ENCODE measurements around the gene CFHR2. TPM values are rescaled to one million over a fixed set of nuclear protein-coding genes. Genes with fewer than 3 reads are reported as not detected.
"Not testable (repeated sequence)": the region's sequence is repeated elsewhere in the genome, so short reads cannot be mapped to it uniquely, and the experiment has no call there.

The CFHR2 gene
- not detected for polyA plus RNA-seq (2012; ENCODE audit: low read depth, missing spikeins)

DNA sequence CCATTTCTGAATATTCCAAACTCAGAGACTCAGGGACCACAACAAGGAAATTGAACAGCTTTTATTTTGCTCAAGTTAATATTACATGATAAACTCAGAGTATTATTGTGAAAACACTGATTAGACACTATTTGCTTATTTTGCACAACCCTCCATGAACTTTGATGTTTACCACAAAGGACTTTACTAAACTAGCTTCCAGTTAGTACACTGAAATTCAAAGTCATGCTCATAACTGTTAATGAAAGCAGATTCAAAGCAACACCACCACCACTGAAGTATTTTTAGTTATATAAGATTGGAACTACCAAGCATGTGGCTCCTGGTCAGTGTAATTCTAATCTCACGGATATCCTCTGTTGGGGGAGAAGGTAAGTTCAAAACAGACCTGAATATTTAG is at the start of gene CFHR2:
TSS of gene CFHR2 (plus strand) at position 171 of the 400 bp plus-strand sequence. CDS start at position 314, 143 bp downstream.
- not testable (repeated sequence) for DNase-seq (ENCODE audit: insufficient read length, low spot score)
- peak; percentile 31 for FAIRE-seq

DNA sequence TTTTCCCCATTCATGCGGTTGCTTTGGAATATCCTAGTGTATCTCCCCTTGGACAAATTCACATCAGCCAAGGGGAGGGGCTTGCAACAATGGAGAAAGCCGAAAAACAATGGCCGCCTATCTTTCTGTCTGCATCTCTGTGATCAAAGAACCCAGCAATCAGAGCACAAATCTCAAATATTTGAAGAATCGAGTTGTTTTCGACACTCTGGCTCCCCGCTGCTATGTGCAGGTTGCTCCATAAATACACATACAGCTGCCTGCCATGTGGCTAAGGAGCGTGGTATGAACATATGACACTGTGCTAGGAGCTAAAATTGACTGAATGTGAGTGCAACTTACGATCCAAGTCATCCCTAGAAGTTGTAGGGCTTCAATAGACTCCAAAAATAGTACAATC is 47.2 kb upstream of the CFHR2 start:
- TF ChIP-seq TAF1 (IDR thresholded peaks at IDR 0.05; ENCODE audit: low read depth, low read length) (no peak), POU2F2 (IDR thresholded peaks at IDR 0.05; ENCODE audit: low read depth, low read length) (no peak), POLR2AphosphoS5 (IDR thresholded peaks at IDR 0.05; ENCODE audit: low read depth, low read length) (no peak), POLR2A (IDR thresholded peaks at IDR 0.05; ENCODE audit: low read depth, low read length) (no peak), SPI1 (IDR thresholded peaks at IDR 0.05; ENCODE audit: low read depth, low read length) (no peak), PAX5 (IDR thresholded peaks at IDR 0.05; ENCODE audit: insufficient read depth, low read length, severe bottlenecking) (no peak)
- DNase-seq (ENCODE audit: insufficient read length, low spot score) (no peak), FAIRE-seq (no peak)

DNA sequence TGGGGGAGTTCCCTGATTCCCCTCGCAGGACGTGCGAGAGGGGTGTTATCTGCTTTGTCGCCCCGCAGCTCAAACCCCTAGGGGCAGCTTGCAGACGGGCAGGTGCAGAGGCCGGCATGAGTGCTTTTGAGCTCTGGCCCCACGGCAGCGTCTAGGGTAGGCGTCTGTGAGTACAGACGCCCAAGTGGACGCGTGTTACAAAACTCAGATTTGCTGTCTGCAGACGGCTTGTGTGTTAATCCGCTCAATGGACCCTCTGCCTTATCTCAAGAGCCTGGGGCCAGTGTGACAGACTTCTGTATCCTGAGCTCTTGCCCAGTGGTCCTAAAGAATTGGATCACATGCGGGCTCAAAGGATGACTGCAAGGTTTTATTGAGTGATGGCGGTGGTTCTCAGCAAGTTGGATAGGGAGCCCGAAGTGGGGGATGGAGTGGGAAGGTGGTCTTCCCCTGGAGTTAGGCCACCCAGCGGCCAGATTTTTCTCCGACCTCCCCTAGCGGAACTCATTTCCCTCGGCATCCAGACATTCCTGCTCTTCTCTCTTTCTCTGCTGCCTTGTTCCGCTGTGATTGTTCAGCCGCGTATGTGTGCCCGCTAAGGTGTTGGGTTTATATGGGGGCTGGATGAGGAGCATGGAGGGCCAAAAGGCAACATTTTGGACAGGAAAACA is 46.2 kb upstream of the CFHR2 start:
- FAIRE-seq, result no peak
- no peak for DNase-seq (ENCODE audit: insufficient read length, low spot score)
- TF ChIP-seq TAF1 (IDR thresholded peaks at IDR 0.05; ENCODE audit: low read depth, low read length), result no peak
- no peak for TF ChIP-seq POU2F2 (IDR thresholded peaks at IDR 0.05; ENCODE audit: low read depth, low read length)
- no peak for TF ChIP-seq POLR2AphosphoS5 (IDR thresholded peaks at IDR 0.05; ENCODE audit: low read depth, low read length)
- TF ChIP-seq POLR2A (IDR thresholded peaks at IDR 0.05; ENCODE audit: low read depth, low read length), result no peak
- no peak for TF ChIP-seq PAX5 (IDR thresholded peaks at IDR 0.05; ENCODE audit: insufficient read depth, low read length, severe bottlenecking)
- TF ChIP-seq SPI1 (IDR thresholded peaks at IDR 0.05; ENCODE audit: low read depth, low read length), result no peak

DNA sequence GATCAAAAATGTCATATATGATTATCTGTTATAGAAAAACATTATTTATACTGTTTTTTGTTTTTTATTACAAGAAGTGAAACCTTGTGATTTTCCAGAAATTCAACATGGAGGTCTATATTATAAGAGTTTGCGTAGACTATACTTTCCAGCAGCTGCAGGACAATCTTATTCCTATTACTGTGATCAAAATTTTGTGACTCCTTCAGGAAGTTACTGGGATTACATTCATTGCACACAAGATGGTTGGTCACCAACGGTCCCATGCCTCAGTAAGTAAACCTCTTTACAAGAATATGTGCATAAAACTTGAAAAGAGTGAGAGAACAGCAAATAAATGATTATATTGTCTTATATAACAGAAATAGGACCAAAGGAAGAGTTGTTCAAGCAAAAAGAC is 41.2 kb upstream of the CFHR2 start:
- no peak for DNase-seq (ENCODE audit: insufficient read length, low spot score)
- FAIRE-seq, result no peak
- TF ChIP-seq POLR2A (IDR thresholded peaks at IDR 0.05; ENCODE audit: low read depth, low read length), result no peak
- no peak for TF ChIP-seq POU2F2 (IDR thresholded peaks at IDR 0.05; ENCODE audit: low read depth, low read length)
- no peak for TF ChIP-seq PAX5 (IDR thresholded peaks at IDR 0.05; ENCODE audit: insufficient read depth, low read length, severe bottlenecking)
- no peak for TF ChIP-seq POLR2AphosphoS5 (IDR thresholded peaks at IDR 0.05; ENCODE audit: low read depth, low read length)
- TF ChIP-seq SPI1 (IDR thresholded peaks at IDR 0.05; ENCODE audit: low read depth, low read length), result no peak
- no peak for TF ChIP-seq TAF1 (IDR thresholded peaks at IDR 0.05; ENCODE audit: low read depth, low read length)

DNA sequence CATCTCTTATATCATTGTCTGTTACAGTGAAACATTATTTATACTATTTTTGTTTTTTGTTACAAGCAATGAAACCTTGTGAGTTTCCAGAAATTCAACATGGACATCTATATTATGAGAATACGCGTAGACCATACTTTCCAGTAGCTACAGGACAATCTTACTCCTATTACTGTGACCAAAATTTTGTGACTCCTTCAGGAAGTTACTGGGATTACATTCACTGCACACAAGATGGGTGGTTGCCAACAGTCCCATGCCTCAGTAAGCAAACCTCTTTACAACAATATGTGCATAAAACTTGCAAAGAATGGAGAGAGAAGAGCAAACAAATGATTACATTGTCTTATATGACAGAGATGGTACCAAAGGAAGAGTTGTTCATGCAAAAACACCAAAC is 33.3 kb upstream of the CFHR2 start:
- FAIRE-seq (no peak), DNase-seq (ENCODE audit: insufficient read length, low spot score) (no peak)
- no peak for TF ChIP-seq TAF1 (IDR thresholded peaks at IDR 0.05; ENCODE audit: low read depth, low read length)
- no peak for TF ChIP-seq PAX5 (IDR thresholded peaks at IDR 0.05; ENCODE audit: insufficient read depth, low read length, severe bottlenecking)
- TF ChIP-seq POLR2AphosphoS5 (IDR thresholded peaks at IDR 0.05; ENCODE audit: low read depth, low read length), result no peak
- TF ChIP-seq POLR2A (IDR thresholded peaks at IDR 0.05; ENCODE audit: low read depth, low read length), result no peak
- no peak for TF ChIP-seq POU2F2 (IDR thresholded peaks at IDR 0.05; ENCODE audit: low read depth, low read length)
- no peak for TF ChIP-seq SPI1 (IDR thresholded peaks at IDR 0.05; ENCODE audit: low read depth, low read length)

DNA sequence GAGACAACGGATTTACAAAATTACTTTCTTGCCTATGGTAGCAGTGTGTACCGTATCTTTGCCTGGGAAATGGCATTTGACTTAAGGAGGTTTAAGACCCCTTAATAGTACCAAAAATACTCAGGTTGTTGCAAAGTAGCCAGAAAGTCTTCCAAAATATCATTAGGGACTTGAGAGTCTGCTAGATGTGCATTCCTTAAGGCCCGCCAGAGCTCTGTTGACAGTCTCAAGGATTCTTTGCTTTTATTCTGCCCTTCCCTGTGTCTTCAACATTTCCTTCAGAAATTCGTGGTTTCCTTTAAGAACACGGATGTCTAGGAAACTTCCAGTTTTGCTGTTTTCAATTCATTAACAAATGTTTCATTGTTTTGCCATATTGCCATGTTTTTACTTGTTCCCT is 31.3 kb upstream of the CFHR2 start:
- FAIRE-seq; DNase-seq (ENCODE audit: insufficient read length, low spot score): not testable (repeated sequence)

DNA sequence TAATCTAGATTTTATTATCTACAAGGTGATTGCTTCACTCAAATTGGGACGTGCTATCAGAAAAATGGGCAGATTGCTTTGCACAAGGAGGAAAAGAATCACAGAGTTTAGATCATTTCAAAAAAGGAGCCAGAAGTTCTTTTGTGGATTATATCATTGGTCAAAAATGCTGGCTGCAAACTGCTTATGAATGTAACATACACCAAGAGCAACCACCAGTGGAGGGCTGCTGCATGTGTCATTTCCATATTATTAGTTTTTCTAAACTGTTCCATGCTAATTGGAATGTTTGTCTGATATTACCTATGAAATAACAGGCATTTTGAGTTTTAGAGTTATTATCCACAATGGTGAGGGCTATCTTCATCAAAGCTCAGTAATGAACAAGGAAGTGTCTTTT is 16.7 kb upstream of the CFHR2 start:
- not testable (repeated sequence) for DNase-seq (ENCODE audit: insufficient read length, low spot score); FAIRE-seq

DNA sequence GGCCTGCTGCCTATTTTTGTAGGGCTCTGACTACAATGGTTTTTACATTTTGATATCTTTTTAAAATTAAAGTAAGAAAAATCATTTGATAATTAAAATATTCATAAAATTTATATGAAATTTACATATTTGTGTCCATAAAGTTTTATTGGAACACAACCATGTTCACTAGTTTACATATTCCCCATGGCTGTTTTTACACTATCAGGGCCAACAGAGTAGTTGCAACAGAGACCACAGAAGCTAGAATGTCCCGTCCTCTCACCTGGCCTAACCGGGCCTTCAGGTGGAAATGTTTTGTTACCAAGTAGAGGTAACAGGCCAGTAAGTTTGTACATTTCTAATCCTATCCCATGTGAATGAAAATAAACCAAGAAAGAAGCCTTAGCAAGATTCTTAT is 10.7 kb upstream of the CFHR2 start:
- not testable (repeated sequence) for FAIRE-seq; DNase-seq (ENCODE audit: insufficient read length, low spot score)

DNA sequence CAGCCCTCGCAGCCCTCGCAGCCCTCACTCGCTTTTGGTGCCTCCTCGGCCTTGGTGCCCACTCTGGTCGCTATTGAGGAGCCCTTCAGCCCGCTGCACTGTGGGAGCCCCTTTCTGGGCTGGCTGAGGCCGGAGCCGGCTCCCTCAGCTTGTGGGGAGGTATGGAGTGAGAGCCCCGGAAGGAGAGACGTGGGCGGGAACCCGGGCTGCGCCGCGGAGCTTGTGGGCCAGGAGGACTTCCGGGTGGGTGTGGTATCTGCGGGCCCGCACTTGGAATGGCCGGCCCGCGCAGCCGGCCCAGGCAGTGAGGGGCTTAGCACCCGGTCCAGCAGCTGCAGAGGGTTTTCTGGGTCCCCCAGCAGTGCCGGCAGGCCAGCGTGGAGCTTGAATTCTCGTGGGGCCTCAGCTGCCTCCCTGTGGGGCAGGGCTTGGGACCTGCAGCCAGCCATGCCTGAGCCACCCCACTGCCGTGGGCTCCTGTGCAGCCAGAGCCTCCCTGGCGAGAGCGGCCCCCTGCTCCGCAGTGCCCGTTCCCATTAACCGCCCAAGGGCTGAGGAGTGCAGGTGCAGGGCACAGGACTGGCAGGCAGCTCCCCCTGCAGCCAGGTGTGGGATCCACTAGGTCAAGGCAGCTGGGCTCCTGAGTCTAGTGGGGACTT is 9.9 kb upstream of the CFHR2 start:
- TF ChIP-seq POLR2A (IDR thresholded peaks at IDR 0.05; ENCODE audit: low read depth, low read length) (no peak), PAX5 (IDR thresholded peaks at IDR 0.05; ENCODE audit: insufficient read depth, low read length, severe bottlenecking) (no peak), POU2F2 (IDR thresholded peaks at IDR 0.05; ENCODE audit: low read depth, low read length) (no peak), SPI1 (IDR thresholded peaks at IDR 0.05; ENCODE audit: low read depth, low read length) (no peak), TAF1 (IDR thresholded peaks at IDR 0.05; ENCODE audit: low read depth, low read length) (no peak), POLR2AphosphoS5 (IDR thresholded peaks at IDR 0.05; ENCODE audit: low read depth, low read length) (no peak)
- FAIRE-seq, result no peak
- no peak for DNase-seq (ENCODE audit: insufficient read length, low spot score)

DNA sequence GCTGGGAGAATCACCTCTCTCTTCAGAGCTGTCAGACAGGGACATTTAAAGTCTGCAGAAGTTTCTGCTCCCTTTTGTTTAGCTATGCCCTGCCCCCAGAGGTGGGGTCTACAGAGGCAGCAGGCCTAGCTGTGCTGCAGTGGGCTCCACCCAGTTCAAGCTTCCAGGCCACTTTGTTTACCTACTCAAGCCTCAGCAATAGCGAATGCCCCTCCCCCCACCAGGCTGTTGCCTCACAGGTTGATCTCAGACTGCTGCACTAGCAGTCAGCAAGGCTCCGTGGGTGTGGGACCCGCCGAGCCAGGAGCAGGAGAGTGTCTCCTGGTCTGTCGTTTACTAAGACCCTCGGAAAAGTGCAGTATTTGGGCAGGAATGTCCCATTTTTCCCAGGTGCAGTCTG is 2.1 kb upstream of the CFHR2 start:
- not testable (repeated sequence) for FAIRE-seq; DNase-seq (ENCODE audit: insufficient read length, low spot score)

DNA sequence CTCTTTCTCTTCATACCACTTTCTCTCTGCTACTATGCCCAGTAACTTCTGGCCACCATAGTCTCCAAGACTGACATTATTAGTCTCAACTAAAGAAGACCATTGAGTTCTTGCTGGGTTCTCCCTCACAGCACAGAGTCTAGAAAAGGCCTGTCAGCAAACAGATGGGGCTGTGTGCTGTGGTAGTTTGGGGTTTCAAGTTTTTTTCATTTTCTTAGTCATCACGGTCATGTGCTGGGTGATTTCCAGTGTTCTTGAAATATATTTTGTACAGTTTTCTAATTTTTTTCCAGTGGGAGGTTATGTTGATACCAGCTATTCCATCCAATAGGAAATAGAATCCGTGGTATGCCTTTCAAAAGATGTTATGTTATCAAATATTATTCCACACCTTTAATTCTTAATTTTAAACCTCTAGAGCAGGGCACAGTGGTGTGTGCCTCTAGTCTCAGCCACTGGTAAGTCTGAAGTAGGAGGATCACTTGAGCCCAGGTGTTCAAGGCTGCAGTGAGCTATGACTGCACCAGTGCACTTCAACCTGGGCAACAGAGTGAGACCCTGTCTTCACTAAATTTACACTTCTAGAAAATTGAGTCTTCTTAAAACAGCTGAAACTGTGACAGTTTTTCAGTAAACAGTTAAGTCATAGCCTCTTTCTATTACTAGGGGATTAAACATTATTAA is 8.3 kb downstream of the CFHR2 start:
- no peak for TF ChIP-seq TAF1 (IDR thresholded peaks at IDR 0.05; ENCODE audit: low read depth, low read length)
- TF ChIP-seq POU2F2 (IDR thresholded peaks at IDR 0.05; ENCODE audit: low read depth, low read length), result no peak
- no peak for DNase-seq (ENCODE audit: insufficient read length, low spot score)
- FAIRE-seq, result no peak
